RWPE2 (cell line): ENCODE measurements around the gene C2orf81.
A peak's percentile ranks its signal among the peaks of the same experiment; 100 is the strongest.

ENCODE experiments used
- ATAC-seq: fragments of 200-7000 bp; cut with Tn5 transposase; 3 replicates; pipeline ENCODE4 v1.9.1; 2021; ENCODE audit warnings: low read depth
- DNase-seq: peaks from one replicate; pipeline ENCODE4 v3.0.0-alpha.2; 2020; ENCODE audit warnings: low spot score
- H3K27ac ChIP-seq: fragments of 450-650 bp; 2 replicates; pipeline ENCODE4 v1.5.1; 2017; ENCODE audit warnings: mild to moderate bottlenecking; ENCODE audit not compliant: poor library complexity, severe bottlenecking
- H3K27me3 ChIP-seq: fragments of 250-450 bp; sonication (Bioruptor Pico); 2 replicates; pipeline ENCODE4 v1.5.1; 2021; ENCODE audit warnings: mild to moderate bottlenecking, moderate library complexity; ENCODE audit not compliant: insufficient read depth, poor library complexity, severe bottlenecking
- H3K36me3 ChIP-seq: fragments of 250-450 bp; sonication (Bioruptor Pico); 2 replicates; pipeline ENCODE4 v1.5.1; 2020; ENCODE audit warnings: low read depth, mild to moderate bottlenecking, moderate library complexity
- H3K4me1 ChIP-seq: fragments of 250-450 bp; sonication (Bioruptor Pico); 2 replicates; pipeline ENCODE4 v1.5.1; 2021; ENCODE audit warnings: mild to moderate bottlenecking, moderate library complexity; ENCODE audit not compliant: insufficient read depth, poor library complexity, severe bottlenecking
- H3K4me3 ChIP-seq: fragments of 250-450 bp; sonication (Bioruptor Pico); 2 replicates; pipeline ENCODE4 v1.5.1; 2021; ENCODE audit warnings: mild to moderate bottlenecking, moderate library complexity; ENCODE audit not compliant: severe bottlenecking
- H3K9me3 ChIP-seq: fragments of 250-450 bp; sonication (Bioruptor Pico); 2 replicates; pipeline ENCODE4 v1.5.1; 2021; ENCODE audit warnings: mild to moderate bottlenecking, moderate library complexity; ENCODE audit not compliant: severe bottlenecking
- TF ChIP-seq, protein P1 (sequence below): fragments of 450-650 bp; IDR thresholded peaks from one replicate; pipeline ENCODE4 v1.5.1; 2017; ENCODE audit warnings: mild to moderate bottlenecking, moderate library complexity; ENCODE audit not compliant: poor library complexity, severe bottlenecking

Gene C2orf81

GRCh38 chr2:74414881-74415761 lies 6.3 kb downstream of the C2orf81 start:
- TF ChIP-seq, protein P1, sequence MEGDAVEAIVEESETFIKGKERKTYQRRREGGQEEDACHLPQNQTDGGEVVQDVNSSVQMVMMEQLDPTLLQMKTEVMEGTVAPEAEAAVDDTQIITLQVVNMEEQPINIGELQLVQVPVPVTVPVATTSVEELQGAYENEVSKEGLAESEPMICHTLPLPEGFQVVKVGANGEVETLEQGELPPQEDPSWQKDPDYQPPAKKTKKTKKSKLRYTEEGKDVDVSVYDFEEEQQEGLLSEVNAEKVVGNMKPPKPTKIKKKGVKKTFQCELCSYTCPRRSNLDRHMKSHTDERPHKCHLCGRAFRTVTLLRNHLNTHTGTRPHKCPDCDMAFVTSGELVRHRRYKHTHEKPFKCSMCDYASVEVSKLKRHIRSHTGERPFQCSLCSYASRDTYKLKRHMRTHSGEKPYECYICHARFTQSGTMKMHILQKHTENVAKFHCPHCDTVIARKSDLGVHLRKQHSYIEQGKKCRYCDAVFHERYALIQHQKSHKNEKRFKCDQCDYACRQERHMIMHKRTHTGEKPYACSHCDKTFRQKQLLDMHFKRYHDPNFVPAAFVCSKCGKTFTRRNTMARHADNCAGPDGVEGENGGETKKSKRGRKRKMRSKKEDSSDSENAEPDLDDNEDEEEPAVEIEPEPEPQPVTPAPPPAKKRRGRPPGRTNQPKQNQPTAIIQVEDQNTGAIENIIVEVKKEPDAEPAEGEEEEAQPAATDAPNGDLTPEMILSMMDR = no peak
- no peaks in the 10 kb centered on the region for H3K9me3 ChIP-seq
- no peaks in the 10 kb centered on the region for H3K27me3 ChIP-seq
- no peak for DNase-seq
- no peaks in the 10 kb centered on the region for H3K4me1 ChIP-seq
- peak; percentile 24; the same call in 1 of the 3 replicates for ATAC-seq
- no peaks in the 10 kb centered on the region for H3K36me3 ChIP-seq
- H3K27ac ChIP-seq = no peak overlapping the region
- no peak overlapping the region for H3K4me3 ChIP-seq

DNA sequence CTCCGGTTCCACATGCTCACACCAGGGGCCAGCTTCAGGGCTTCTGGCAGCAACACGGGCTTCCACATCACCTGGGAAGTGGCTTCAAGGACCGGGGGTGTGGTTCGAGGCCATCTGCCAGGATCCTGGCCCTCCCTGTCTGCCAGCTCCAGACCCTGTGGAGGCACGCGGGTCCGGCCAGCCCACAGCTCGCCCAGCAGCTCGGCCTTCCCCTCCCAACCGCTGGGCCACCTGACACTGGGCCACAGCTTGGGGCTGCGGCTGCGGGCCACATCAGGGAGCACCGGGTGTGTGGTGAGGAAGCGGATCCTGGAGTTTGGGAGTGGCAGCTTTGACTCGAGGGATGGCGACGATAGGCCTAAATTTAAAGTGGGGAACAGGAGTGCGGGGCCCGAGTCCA lies 7.0 kb downstream of the C2orf81 start:
- TF ChIP-seq, protein P1 = no peak
- H3K4me3 ChIP-seq = no peak overlapping the region

GRCh38 chr2:74413001-74413698 lies 8.3 kb downstream of the C2orf81 start:
- DNase-seq (no peak), ATAC-seq (no peak; the same call in 2 of the 3 replicates)
- Histone ChIP-seq H3K4me3 (no peak overlapping the region), H3K36me3 (no peaks in the 10 kb centered on the region), H3K27ac (no peak overlapping the region), H3K4me1 (no peaks in the 10 kb centered on the region), H3K27me3 (no peaks in the 10 kb centered on the region), H3K9me3 (no peaks in the 10 kb centered on the region)
- TF ChIP-seq, protein P1 = no peak

More for the DNA sequence above, 7.0 kb downstream of the C2orf81 start:
- H3K27ac ChIP-seq = no peak overlapping the region
- H3K4me1 ChIP-seq = no peaks in the 10 kb centered on the region
- H3K9me3 ChIP-seq = no peaks in the 10 kb centered on the region
- DNase-seq (no peak), ATAC-seq (no peak)
- no peaks in the 10 kb centered on the region for H3K27me3 ChIP-seq
- no peaks in the 10 kb centered on the region for H3K36me3 ChIP-seq

DNA sequence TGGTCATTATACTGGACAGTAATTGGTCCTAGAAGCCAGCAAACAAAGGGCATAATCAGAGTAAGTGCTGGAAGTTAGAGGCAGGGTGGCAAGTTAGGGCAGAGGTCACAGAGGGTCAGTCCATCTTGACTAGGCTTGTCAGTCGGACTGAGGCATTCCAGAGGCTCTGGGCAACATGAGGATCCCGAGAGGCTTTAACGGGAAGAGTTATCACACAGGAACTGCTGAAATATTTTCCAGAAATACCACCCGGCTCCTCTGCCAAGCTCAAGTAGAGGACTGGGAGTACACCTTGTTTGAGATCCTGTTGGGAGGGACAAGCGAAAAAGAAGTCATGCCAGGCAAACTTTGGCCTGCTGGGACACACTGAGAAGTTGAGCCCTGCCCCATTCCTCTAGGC lies 13.7 kb downstream of the C2orf81 start:
- DNase-seq (no peak), ATAC-seq (no peak)
- Histone ChIP-seq H3K27me3 (no peaks in the 10 kb centered on the region), H3K4me3 (no peak overlapping the region), H3K36me3 (no peaks in the 10 kb centered on the region), H3K9me3 (peaks cover 2% of the 10 kb centered on the region), H3K27ac (no peak overlapping the region), H3K4me1 (peaks cover 10% of the 10 kb centered on the region)
- TF ChIP-seq, protein P1 = no peak
